Glomerular visceral epithelial cell (primary cell): Measurements from ENCODE around the gene SEMA4D.

Experiments used
- DNase-seq: peaks from one replicate; pipeline ENCODE4 v3.0.0-alpha.2; 2016; ENCODE audit errors: extremely low spot score

SEMA4D gene

GRCh38 chr9:89430995-89431394 is 66.9 kb downstream of the SEMA4D start:
- no peak for DNase-seq

GRCh38 chr9:89428901-89429890 is 68.7 kb downstream of the SEMA4D start:
- DNase-seq: no peak

- no peak for DNase-seq
Measured at GRCh38 chr9:89428222-89428761, 69.6 kb downstream of the SEMA4D start.

GRCh38 chr9:89427621-89428221 is 70.2 kb downstream of the SEMA4D start:
- no peak for DNase-seq

GRCh38 chr9:89426384-89426961 is 71.4 kb downstream of the SEMA4D start:
- no peak for DNase-seq

GRCh38 chr9:89425921-89426383 is 72.0 kb downstream of the SEMA4D start:
- peak; percentile 71 for DNase-seq

GRCh38 chr9:89425024-89425805 is 72.7 kb downstream of the SEMA4D start:
- no peak for DNase-seq

- DNase-seq: peak; percentile 78
Measured at GRCh38 chr9:89422151-89422975, 75.5 kb downstream of the SEMA4D start.

- DNase-seq: peak; percentile 51
Measured at GRCh38 chr9:89421595-89421994, 76.3 kb downstream of the SEMA4D start.

GRCh38 chr9:89420397-89421178 is 77.3 kb downstream of the SEMA4D start:
- DNase-seq: no peak

- no peak for DNase-seq
Measured at GRCh38 chr9:89419978-89420394, 77.9 kb downstream of the SEMA4D start.

- no peak for DNase-seq
Measured at GRCh38 chr9:89418882-89419640, 78.9 kb downstream of the SEMA4D start.

- no peak for DNase-seq
Measured at GRCh38 chr9:89418474-89418845, 79.5 kb downstream of the SEMA4D start.

- no peak for DNase-seq
Measured at GRCh38 chr9:89417832-89418473, 80.0 kb downstream of the SEMA4D start.

- DNase-seq: no peak
Measured at GRCh38 chr9:89414670-89415324, 83.1 kb downstream of the SEMA4D start.

- no peak for DNase-seq
Measured at GRCh38 chr9:89413963-89414638, 83.8 kb downstream of the SEMA4D start.

- no peak for DNase-seq
Measured at GRCh38 chr9:89412951-89413350, 85.0 kb downstream of the SEMA4D start.
